H1 (cell line): Measurements from ENCODE around the gene LRP2BP. TPM values are rescaled to one million over a fixed set of nuclear protein-coding genes. Genes with fewer than 3 reads are reported as not detected.

Experiments
- CTCF ChIA-PET: fragments of 300-600 bp; sonication (Branson Sonifier 250); formaldehyde crosslinking; loops from one replicate; lab custom pipeline; 2021; ENCODE audit not compliant: partially characterized antibody; lab: Charles Lee
- POLR2A ChIA-PET: fragments of 300-600 bp; sonication (Branson Sonifier 250); formaldehyde crosslinking; loops from one replicate; lab custom pipeline; 2021; ENCODE audit warnings: inconsistent platforms; ENCODE audit not compliant: partially characterized antibody; lab: Charles Lee
- DNase-seq, 2 experiments: peaks; one replicate each; pipeline versions ENCODE4 v3.0.0 to v3.0.0-alpha.2; 2010 to 2022; ENCODE audit warnings: low spot score in 2 of 2, low read depth in 1 of 2, mixed read lengths in 1 of 2
- FAIRE-seq: peaks from 2 replicates; lab custom pipeline; 2011; peaks lifted over from hg19 to GRCh38; lab: Jason Lieb, UNC
- H2AFZ ChIP-seq: 2 replicates; pipeline ENCODE4 v1.8.1; 2012; ENCODE audit warnings: low read length, inconsistent platforms
- H2AK5ac ChIP-seq: 2 replicates; pipeline ENCODE4 v1.6.1; 2013; ENCODE audit warnings: low read depth, low read length
- H2BK120ac ChIP-seq: replicated peaks from 2 replicates; pipeline ENCODE3; 2013; ENCODE audit warnings: low read depth, low read length, inconsistent platforms
- H2BK12ac ChIP-seq: 2 replicates; pipeline ENCODE4 v1.6.1; 2013; ENCODE audit warnings: low read depth, low read length
- H2BK15ac ChIP-seq: 2 replicates; pipeline ENCODE4 v1.6.1; 2013; ENCODE audit warnings: low read length
- H2BK20ac ChIP-seq: 2 replicates; pipeline ENCODE4 v1.6.1; 2013; ENCODE audit warnings: low read length
- H2BK5ac ChIP-seq: 2 replicates; pipeline ENCODE4 v1.6.1; 2013; ENCODE audit warnings: low read depth, low read length
- H3K14ac ChIP-seq: 2 replicates; pipeline ENCODE4 v1.6.1; 2013; ENCODE audit warnings: inconsistent platforms; ENCODE audit not compliant: insufficient read length
- H3K18ac ChIP-seq: 2 replicates; pipeline ENCODE4 v1.6.1; 2013; ENCODE audit warnings: low read length; ENCODE audit errors: extremely low read depth
- H3K23ac ChIP-seq: 2 replicates; pipeline ENCODE4 v1.6.1; 2013; ENCODE audit warnings: inconsistent platforms; ENCODE audit not compliant: insufficient read length
- H3K23me2 ChIP-seq: 2 replicates; pipeline ENCODE4 v1.6.1; 2013; ENCODE audit warnings: low read depth, low read length
- H3K27ac ChIP-seq: 2 replicates; pipeline ENCODE4 v1.6.1; 2011; ENCODE audit warnings: low read depth, low read length, inconsistent platforms
- H3K27me3 ChIP-seq, 4 experiments: replicated peaks in 1 of 4; 1 replicate in 1 of 4; 2 replicates in 3 of 4; pipeline versions ENCODE4 v1.6.1 to v1.8.1; 2011 to 2013; ENCODE audit warnings: low read length in 3 of 4, mild to moderate bottlenecking in 3 of 4, inconsistent platforms in 2 of 4, mixed read lengths in 2 of 4, moderate library complexity in 1 of 4; ENCODE audit not compliant: control insufficient read depth in 3 of 4, insufficient read depth in 3 of 4; ENCODE audit errors: extremely low read depth in 1 of 4
- H3K36me3 ChIP-seq, 4 experiments: 2 replicates each; pipeline versions ENCODE4 v1.6.1 to v1.8.1; 2011 to 2013; ENCODE audit warnings: mild to moderate bottlenecking in 4 of 4, low read length in 3 of 4, moderate library complexity in 2 of 4, control low read depth in 1 of 4, inconsistent platforms in 1 of 4; ENCODE audit not compliant: insufficient read depth in 4 of 4, control insufficient read depth in 2 of 4
- H3K4ac ChIP-seq: replicated peaks from 2 replicates; pipeline ENCODE3; 2013; ENCODE audit warnings: low read length, low read depth, mixed read lengths, inconsistent platforms; ENCODE audit not compliant: insufficient read length
- H3K4me1 ChIP-seq, 4 experiments: replicated peaks in 1 of 4; 1 replicate in 1 of 4; 2 replicates in 3 of 4; pipeline versions ENCODE4 v1.6.1 to v1.8.1; 2011 to 2013; ENCODE audit warnings: low read length in 3 of 4, inconsistent platforms in 2 of 4, mixed read lengths in 1 of 4; ENCODE audit not compliant: insufficient read depth in 4 of 4, control insufficient read depth in 3 of 4
- H3K4me2 ChIP-seq, 2 experiments: 2 replicates each; pipeline versions ENCODE4 v1.6.1 to v1.8.1; 2011 to 2013; ENCODE audit warnings: low read depth in 2 of 2, low read length in 2 of 2, control low read depth in 1 of 2, inconsistent platforms in 1 of 2, mild to moderate bottlenecking in 1 of 2; ENCODE audit not compliant: insufficient read depth in 1 of 2
- H3K4me3 ChIP-seq, 4 experiments: fragments of 200-600, 300-600 bp in 1 of 4; sonication (generic), shearing (Covaris generic), sonication (Bioruptor Twin) in 1 of 4; 2 replicates each; pipeline versions ENCODE4 v1.5.1 to v1.8.1; 2011 to 2016; ENCODE audit warnings: low read length in 4 of 4, low read depth in 3 of 4, control low read depth in 2 of 4, inconsistent platforms in 2 of 4, mild to moderate bottlenecking in 2 of 4, mixed read lengths in 1 of 4, moderate library complexity in 1 of 4; ENCODE audit not compliant: insufficient read depth in 2 of 4; ENCODE audit errors: extremely low read depth in 1 of 4
- H3K56ac ChIP-seq: replicated peaks from 2 replicates; pipeline ENCODE3; 2013; ENCODE audit warnings: low read depth, mild to moderate bottlenecking, mixed read lengths, low read length, inconsistent platforms; ENCODE audit not compliant: insufficient read length
- H3K79me1 ChIP-seq: 2 replicates; pipeline ENCODE4 v1.6.1; 2013; ENCODE audit warnings: low read depth, low read length, control low read depth
- H3K79me2 ChIP-seq, 2 experiments: 2 replicates each; pipeline versions ENCODE4 v1.6.1 to v1.8.1; 2012 to 2013; ENCODE audit warnings: low read length in 2 of 2, mild to moderate bottlenecking in 2 of 2, inconsistent platforms in 1 of 2; ENCODE audit not compliant: insufficient read depth in 2 of 2, control insufficient read depth in 1 of 2
- H3K9ac ChIP-seq, 4 experiments: replicated peaks in 1 of 4; 1 replicate in 1 of 4; 2 replicates in 3 of 4; pipeline versions ENCODE4 v1.6.1 to v1.8.1; 2011 to 2013; ENCODE audit warnings: low read depth in 3 of 4, low read length in 3 of 4, control low read depth in 2 of 4, mild to moderate bottlenecking in 2 of 4, moderate library complexity in 2 of 4, inconsistent platforms in 1 of 4; ENCODE audit errors: extremely low read depth in 1 of 4
- H3K9me3 ChIP-seq, 2 experiments: 2 replicates each; pipeline versions ENCODE4 v1.6.1 to v1.8.1; 2012 to 2013; ENCODE audit warnings: mild to moderate bottlenecking in 2 of 2, moderate library complexity in 2 of 2, control low read depth in 1 of 2, inconsistent platforms in 1 of 2, low read depth in 1 of 2, low read length in 1 of 2, mixed read lengths in 1 of 2; ENCODE audit not compliant: insufficient read depth in 2 of 2
- H4K20me1 ChIP-seq, 2 experiments: replicated peaks in 1 of 2; 2 replicates each; pipeline versions ENCODE3 to v1.8.1; 2011 to 2013; ENCODE audit warnings: inconsistent platforms in 2 of 2, low read length in 2 of 2, mild to moderate bottlenecking in 1 of 2; ENCODE audit not compliant: insufficient read depth in 2 of 2, control insufficient read depth in 1 of 2
- H4K5ac ChIP-seq: 2 replicates; pipeline ENCODE4 v1.6.1; 2013; ENCODE audit warnings: low read length, low read depth, mixed read lengths, inconsistent platforms; ENCODE audit not compliant: insufficient read length
- H4K8ac ChIP-seq: 2 replicates; pipeline ENCODE4 v1.8.0; 2013; ENCODE audit warnings: mild to moderate bottlenecking, moderate library complexity, low read length, inconsistent platforms; ENCODE audit not compliant: insufficient read depth; ENCODE audit errors: extremely low read depth
- H4K91ac ChIP-seq: replicated peaks from 2 replicates; pipeline ENCODE3; 2013; ENCODE audit warnings: low read length, mixed read lengths, inconsistent platforms; ENCODE audit not compliant: insufficient read length
- CBX5 ChIP-seq: fragments of 300-800, 300-1000 bp; sonication (generic); IDR thresholded peaks from 2 replicates; pipeline ENCODE4 v1.7.1; 2016; ENCODE audit warnings: antibody characterized with exemption, low read length, low read depth
- HDAC6 ChIP-seq: IDR thresholded peaks from one replicate; pipeline ENCODE4 v1.7.1; 2012; ENCODE audit warnings: low read depth, mild to moderate bottlenecking, inconsistent platforms, low read length, moderate library complexity
- NANOG ChIP-seq: IDR thresholded peaks from 2 replicates; pipeline ENCODE4 v1.6.1; 2011; ENCODE audit warnings: low read length, low read depth, mild to moderate bottlenecking, inconsistent platforms; ENCODE audit not compliant: insufficient read depth, poor library complexity, severe bottlenecking
- WGBS, 2 experiments: shearing (Covaris generic) in 1 of 2; methylation state at CpG; one replicate each; pipeline versions ENCODE4 v1.1.6 to v1.1.7; 2013 to 2015; ENCODE audit warnings: low lambda C conversion rate in 2 of 2, mixed read lengths in 2 of 2, inconsistent platforms in 1 of 2, low coverage in 1 of 2, missing lambda C conversion rate in 1 of 2; ENCODE audit not compliant: insufficient replicate concordance in 2 of 2, insufficient coverage in 1 of 2, insufficient read length in 1 of 2; ENCODE audit errors: extremely low coverage in 1 of 2, missing lambda C conversion rate in 1 of 2; 5-methylcytosine and 5-hydroxymethylcytosine counted together
- polyA plus RNA-seq, 7 experiments: library from polyadenylated mRNA; depleted of rRNA in 3 of 7; stranded (reverse) in 5 of 7; unstranded in 2 of 7; fragments of >200 nt in 5 of 7; fragments of 200-250 nt in 2 of 7; gene quantifications; 1 replicate in 5 of 7; 2 replicates in 1 of 7; 4 replicates in 1 of 7; pipeline versions ENCODE4 v1.2.1 to v1.2.3, GENCODE V29; 2011 to 2013; ENCODE audit warnings: missing spikeins in 2 of 7, mixed read lengths in 2 of 7
- total RNA-seq: library from RNA; stranded (reverse); fragmentation: NEBNext Ultra II Directional; extraction: Animal tissue kit (Norgen Biotek cat#: 25700); gene quantifications from 2 replicates; pipeline ENCODE4 v1.2.1, GENCODE V29; 2021

LRP2BP gene
- total and polyA plus RNA-seq, 2 of the 8 experiments (the other 6 are each of a cell fraction or from before 2014, with no cell fraction given) = 0.12 to 0.30 TPM

DNA sequence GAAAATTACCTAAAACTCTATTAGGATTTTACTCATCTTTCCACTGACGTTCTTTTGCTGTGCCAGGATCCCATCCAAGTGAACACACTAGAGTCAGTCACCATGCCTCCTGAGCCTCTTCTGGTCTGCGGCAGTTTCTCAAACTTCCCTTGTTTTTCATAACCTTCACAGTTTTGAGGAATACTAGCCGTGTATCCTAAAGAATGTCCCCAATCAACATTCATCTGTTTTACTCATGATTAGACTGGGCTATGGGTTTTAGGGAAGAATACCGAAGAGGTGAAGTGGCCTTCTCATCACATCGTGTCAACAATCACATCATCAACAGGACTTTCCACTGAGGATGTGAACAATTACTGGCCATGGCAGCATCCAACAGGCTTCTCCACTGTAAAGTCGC, 4.8 kb downstream of the LRP2BP start:
- no peak overlapping the region for H2BK120ac ChIP-seq
- CTCF ChIA-PET = no interaction called here
- H3K4me3 ChIP-seq = no peak overlapping the region
- H4K5ac ChIP-seq = no peak overlapping the region
- H3K27ac ChIP-seq = no peak overlapping the region
- no peak overlapping the region for H3K56ac ChIP-seq
- no peak overlapping the region for H2BK15ac ChIP-seq
- no peaks in the 10 kb centered on the region for H3K79me2 ChIP-seq
- POLR2A ChIA-PET = interaction anchor here (1.1 kb wide), 1 partner anchor 16 kb away, joined by 3 read pairs; no protein-coding TSS in a partner anchor
- H3K9ac ChIP-seq = no peak overlapping the region
- H2AK5ac ChIP-seq = no peak overlapping the region
- H3K23me2 ChIP-seq = peaks cover 3% of the 10 kb centered on the region; the same call in 1 of the 2 replicates
- H3K14ac ChIP-seq = no peak overlapping the region
- H3K18ac ChIP-seq = no peak overlapping the region
- no peak overlapping the region for H3K4me2 ChIP-seq
- no peak overlapping the region for H2BK20ac ChIP-seq
- no peak overlapping the region for H4K8ac ChIP-seq
- no peak overlapping the region for H3K23ac ChIP-seq
- H3K9me3 ChIP-seq = no peaks in the 10 kb centered on the region
- DNase-seq (no peak), FAIRE-seq (no peak)
- H3K79me1 ChIP-seq = no peaks in the 10 kb centered on the region
- H3K4ac ChIP-seq = no peak overlapping the region
- no peak overlapping the region for H4K91ac ChIP-seq
- H2AFZ ChIP-seq = no peak overlapping the region
- WGBS, 2 experiments = 91% methylated on average over 6 of the region's 6 CpGs; no CpG with 5 or more reads in 1 of the 2 experiments
- no peaks in the 10 kb centered on the region for H3K27me3 ChIP-seq
- H3K36me3 ChIP-seq = no peaks in the 10 kb centered on the region
- no peak overlapping the region for H2BK12ac ChIP-seq
- peaks cover 0 to 1% (median 0%) of the 10 kb centered on the region in 4 experiments; a peak in 1 of 7 replicates for H3K4me1 ChIP-seq
- H4K20me1 ChIP-seq = no peaks in the 10 kb centered on the region
- H2BK5ac ChIP-seq = no peak overlapping the region
- TF ChIP-seq NANOG (no peak), CBX5 (no peak), HDAC6 (no peak)
